H9 (cell line): ENCODE measurements around the gene COL4A1. TPM values are rescaled to one million over a fixed set of nuclear protein-coding genes. Genes with fewer than 3 reads are reported as not detected.

Experiments
- DNase-seq: peaks from one replicate; pipeline ENCODE4 v3.0.0-alpha.2; 2017
- H2AFZ ChIP-seq: one replicate; pipeline ENCODE4 v1.6.1; 2013; ENCODE audit warnings: mild to moderate bottlenecking, low read length, control low read depth, moderate library complexity
- H2AK5ac ChIP-seq: 2 replicates; pipeline ENCODE4 v1.6.1; 2013; ENCODE audit warnings: low read length, control low read depth, mixed read lengths; ENCODE audit not compliant: insufficient read length
- H2BK120ac ChIP-seq: one replicate; pipeline ENCODE4 v1.6.1; 2013; ENCODE audit warnings: low read depth, mild to moderate bottlenecking, low read length, control low read depth, inconsistent platforms; ENCODE audit not compliant: poor library complexity, severe bottlenecking
- H2BK12ac ChIP-seq: 2 replicates; pipeline ENCODE4 v1.6.1; 2013; ENCODE audit warnings: low read length, control low read depth, mixed read lengths, low read depth; ENCODE audit not compliant: insufficient read length
- H2BK15ac ChIP-seq: 2 replicates; pipeline ENCODE4 v1.6.1; 2013; ENCODE audit warnings: low read depth, low read length, control low read depth
- H2BK20ac ChIP-seq: one replicate; pipeline ENCODE4 v1.6.1; 2013; ENCODE audit warnings: low read depth, mild to moderate bottlenecking, low read length, control low read depth, inconsistent platforms; ENCODE audit not compliant: poor library complexity, severe bottlenecking
- H2BK5ac ChIP-seq: 2 replicates; pipeline ENCODE4 v1.6.1; 2013; ENCODE audit warnings: low read length, control low read depth, mixed read lengths; ENCODE audit not compliant: insufficient read length
- H3K14ac ChIP-seq: 2 replicates; pipeline ENCODE4 v1.6.1; 2013; ENCODE audit warnings: low read length, control low read depth; ENCODE audit not compliant: insufficient read depth
- H3K18ac ChIP-seq: 2 replicates; pipeline ENCODE4 v1.6.1; 2013; ENCODE audit warnings: low read depth, mild to moderate bottlenecking, mixed read lengths, low read length, control low read depth; ENCODE audit not compliant: insufficient read length
- H3K23ac ChIP-seq: 2 replicates; pipeline ENCODE4 v1.6.1; 2013; ENCODE audit warnings: low read length, control low read depth, mixed read lengths, low read depth; ENCODE audit not compliant: insufficient read length
- H3K23me2 ChIP-seq: 2 replicates; pipeline ENCODE4 v1.6.1; 2013; ENCODE audit warnings: low read depth, mild to moderate bottlenecking, mixed read lengths, low read length, control low read depth; ENCODE audit not compliant: insufficient read length, poor library complexity, severe bottlenecking
- H3K27ac ChIP-seq: 2 replicates; pipeline ENCODE4 v1.5.1; 2013; ENCODE audit warnings: low read length, control low read depth, mixed read lengths, low read depth; ENCODE audit not compliant: insufficient read length
- H3K27me3 ChIP-seq: 2 replicates; pipeline ENCODE4 v1.6.1; 2013; ENCODE audit warnings: low read length, control low read depth, inconsistent platforms; ENCODE audit not compliant: insufficient read depth
- H3K4ac ChIP-seq: 2 replicates; pipeline ENCODE4 v1.6.1; 2013; ENCODE audit warnings: low read depth, mild to moderate bottlenecking, control low read depth, inconsistent platforms, low read length, moderate library complexity
- H3K4me1 ChIP-seq: 2 replicates; pipeline ENCODE4 v1.6.1; 2013; ENCODE audit warnings: low read length, control low read depth, inconsistent platforms; ENCODE audit not compliant: insufficient read depth
- H3K4me2 ChIP-seq: 2 replicates; pipeline ENCODE4 v1.6.1; 2013; ENCODE audit warnings: low read length, control low read depth, mixed read lengths; ENCODE audit not compliant: insufficient read length, insufficient read depth
- H3K56ac ChIP-seq: 2 replicates; pipeline ENCODE4 v1.6.1; 2013; ENCODE audit warnings: low read depth, mild to moderate bottlenecking, mixed read lengths, low read length, control low read depth; ENCODE audit not compliant: insufficient read length
- H3K79me1 ChIP-seq: 2 replicates; pipeline ENCODE4 v1.6.1; 2013; ENCODE audit warnings: low read depth, mild to moderate bottlenecking, moderate library complexity, low read length, control low read depth, inconsistent platforms; ENCODE audit not compliant: insufficient read depth, poor library complexity, severe bottlenecking
- H3K79me2 ChIP-seq: 2 replicates; pipeline ENCODE4 v1.6.1; 2013; ENCODE audit warnings: low read length, control low read depth, inconsistent platforms; ENCODE audit not compliant: insufficient read depth
- H3K9ac ChIP-seq: 2 replicates; pipeline ENCODE4 v1.6.1; 2013; ENCODE audit warnings: low read length, control low read depth, mixed read lengths; ENCODE audit not compliant: insufficient read length; ENCODE audit errors: extremely low read depth
- H3K9me3 ChIP-seq: one replicate; pipeline ENCODE4 v1.6.1; 2013; ENCODE audit warnings: low read depth, low read length, inconsistent platforms; ENCODE audit not compliant: control insufficient read depth
- H3T11ph ChIP-seq: one replicate; pipeline ENCODE4 v1.6.1; 2013; ENCODE audit warnings: mild to moderate bottlenecking, low read length, control low read depth, inconsistent platforms
- H4K20me1 ChIP-seq: one replicate; pipeline ENCODE4 v1.6.1; 2013; ENCODE audit not compliant: control insufficient read depth, insufficient read length, insufficient read depth
- H4K5ac ChIP-seq: 2 replicates; pipeline ENCODE4 v1.6.1; 2013; ENCODE audit warnings: low read depth, mild to moderate bottlenecking, mixed read lengths, low read length, control low read depth; ENCODE audit not compliant: insufficient read length
- H4K8ac ChIP-seq: replicated peaks from 2 replicates; pipeline ENCODE4 v1.6.1; 2013; ENCODE audit warnings: low read length, control low read depth, mixed read lengths, low read depth; ENCODE audit not compliant: insufficient read length
- H4K91ac ChIP-seq: 2 replicates; pipeline ENCODE4 v1.6.1; 2013; ENCODE audit warnings: low read depth, mild to moderate bottlenecking, moderate library complexity, mixed read lengths, low read length, control low read depth; ENCODE audit not compliant: insufficient read length
- H3K27ac Mint-ChIP-seq, 3 experiments: 2 replicates in 2 of 3; 3 replicates in 1 of 3; pipeline ENCODE4 v1.8.0; 2020 to 2021; ENCODE audit warnings: mixed read lengths in 3 of 3, mild to moderate bottlenecking in 1 of 3, moderate library complexity in 1 of 3
- H3K27me3 Mint-ChIP-seq: 2 replicates; pipeline ENCODE4 v1.8.0; 2021; ENCODE audit warnings: low read depth, mild to moderate bottlenecking, moderate library complexity, mixed read lengths
- H3K36me3 Mint-ChIP-seq, 3 experiments: 2 replicates in 2 of 3; 3 replicates in 1 of 3; pipeline ENCODE4 v1.8.0; 2020 to 2021; ENCODE audit warnings: low read depth in 3 of 3, mixed read lengths in 3 of 3; ENCODE audit not compliant: insufficient read depth in 1 of 3
- H3K4me1 Mint-ChIP-seq, 2 experiments: 2 replicates each; pipeline ENCODE4 v1.8.0; 2020; ENCODE audit warnings: mixed read lengths in 2 of 2
- H3K4me3 Mint-ChIP-seq, 2 experiments: 2 replicates in 1 of 2; 3 replicates in 1 of 2; pipeline ENCODE4 v1.8.0; 2020 to 2021; ENCODE audit warnings: mild to moderate bottlenecking in 2 of 2, mixed read lengths in 2 of 2, moderate library complexity in 1 of 2
- H3K9me3 Mint-ChIP-seq, 2 experiments: 2 replicates in 1 of 2; 3 replicates in 1 of 2; pipeline ENCODE4 v1.8.0; 2020; ENCODE audit warnings: mild to moderate bottlenecking in 2 of 2, mixed read lengths in 2 of 2, moderate library complexity in 1 of 2
- WGBS: extraction: QIAGEN DNeasy Blood & Tissue Kit; methylation state at CpG from one replicate; pipeline ENCODE4 v1.1.7; 2013; ENCODE audit warnings: missing lambda C conversion rate, low lambda C conversion rate, mixed read lengths; ENCODE audit not compliant: insufficient read length; ENCODE audit errors: extremely low coverage; 5-methylcytosine and 5-hydroxymethylcytosine counted together
- total RNA-seq: library from RNA; stranded (reverse); gene quantifications from 2 replicates; pipeline ENCODE4 v1.2.1, GENCODE V29; 2021
- TF ChIP-seq, protein P1 (sequence below): fragments of 200-600 bp; sonication (generic); conservative IDR thresholded peaks from 3 replicates; pipeline ENCODE4 v1.8.0; 2021; ENCODE audit warnings: antibody characterized with exemption, mild to moderate bottlenecking

The COL4A1 gene
- total RNA-seq, 1 experiment from 2014 or later: 73.1 TPM

DNA sequence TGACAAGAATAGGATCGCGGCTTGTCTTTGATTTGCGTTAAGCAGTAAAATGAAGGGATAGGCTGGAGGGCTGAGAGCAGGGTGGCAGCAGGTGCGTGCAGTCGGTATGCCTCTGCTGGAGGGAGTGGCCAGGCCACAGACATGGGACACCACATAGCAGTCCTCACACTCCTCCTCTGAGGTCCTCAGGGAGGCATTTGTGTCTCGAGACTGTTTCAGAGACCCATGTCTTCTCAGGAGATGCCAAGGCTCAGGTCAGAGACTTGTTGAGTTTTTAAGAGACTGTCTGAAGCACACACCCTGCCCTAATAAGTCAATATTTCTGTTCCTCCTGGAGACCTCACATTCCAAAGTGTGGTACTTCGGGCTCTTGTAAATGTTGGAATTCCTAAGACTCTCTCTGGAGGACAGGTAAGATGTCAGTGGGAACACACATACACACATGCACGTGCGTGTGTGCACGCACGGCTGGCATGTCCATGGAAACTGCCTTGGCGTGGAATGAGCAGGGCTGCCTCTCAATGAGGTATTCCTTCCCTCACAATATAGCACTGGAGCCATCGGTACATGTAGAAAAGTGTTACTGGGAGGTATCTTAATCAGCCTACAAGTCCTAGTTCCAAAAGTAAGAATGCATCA, 46.5 kb upstream of the COL4A1 start:
- no peak overlapping the region for H3T11ph ChIP-seq
- no peaks in the 10 kb centered on the region for H3K9me3 Mint-ChIP-seq
- no peak overlapping the region for H3K18ac ChIP-seq
- no peaks in the 10 kb centered on the region for H3K79me1 ChIP-seq
- H3K27ac Mint-ChIP-seq: peak overlapping the region in 1 of 3 experiments; percentile 55; a peak in 1 of 7 replicates
- H2BK120ac ChIP-seq: no peak overlapping the region
- H3K4me2 ChIP-seq: no peak overlapping the region
- no peak overlapping the region for H2AK5ac ChIP-seq
- no peaks in the 10 kb centered on the region for H3K9me3 ChIP-seq
- peaks cover 2 to 9% (median 8%) of the 10 kb centered on the region in 3 experiments; a peak in 4 of 7 replicates for H3K36me3 Mint-ChIP-seq
- no peak overlapping the region for H2AFZ ChIP-seq
- TF ChIP-seq, protein P1, sequence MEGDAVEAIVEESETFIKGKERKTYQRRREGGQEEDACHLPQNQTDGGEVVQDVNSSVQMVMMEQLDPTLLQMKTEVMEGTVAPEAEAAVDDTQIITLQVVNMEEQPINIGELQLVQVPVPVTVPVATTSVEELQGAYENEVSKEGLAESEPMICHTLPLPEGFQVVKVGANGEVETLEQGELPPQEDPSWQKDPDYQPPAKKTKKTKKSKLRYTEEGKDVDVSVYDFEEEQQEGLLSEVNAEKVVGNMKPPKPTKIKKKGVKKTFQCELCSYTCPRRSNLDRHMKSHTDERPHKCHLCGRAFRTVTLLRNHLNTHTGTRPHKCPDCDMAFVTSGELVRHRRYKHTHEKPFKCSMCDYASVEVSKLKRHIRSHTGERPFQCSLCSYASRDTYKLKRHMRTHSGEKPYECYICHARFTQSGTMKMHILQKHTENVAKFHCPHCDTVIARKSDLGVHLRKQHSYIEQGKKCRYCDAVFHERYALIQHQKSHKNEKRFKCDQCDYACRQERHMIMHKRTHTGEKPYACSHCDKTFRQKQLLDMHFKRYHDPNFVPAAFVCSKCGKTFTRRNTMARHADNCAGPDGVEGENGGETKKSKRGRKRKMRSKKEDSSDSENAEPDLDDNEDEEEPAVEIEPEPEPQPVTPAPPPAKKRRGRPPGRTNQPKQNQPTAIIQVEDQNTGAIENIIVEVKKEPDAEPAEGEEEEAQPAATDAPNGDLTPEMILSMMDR: no peak
- no peak overlapping the region for H3K56ac ChIP-seq
- peaks cover 4% of the 10 kb centered on the region for H3K4me1 ChIP-seq
- H2BK5ac ChIP-seq: no peak overlapping the region
- H4K20me1 ChIP-seq: no peaks in the 10 kb centered on the region
- no peak overlapping the region for H3K14ac ChIP-seq
- DNase-seq: no peak
- no peaks in the 10 kb centered on the region for H3K27me3 Mint-ChIP-seq
- WGBS: no CpG with 5 or more reads among the region's 13 CpGs
- H3K9ac ChIP-seq: no peak overlapping the region
- H3K27me3 ChIP-seq: no peaks in the 10 kb centered on the region
- H4K91ac ChIP-seq: no peak overlapping the region
- H3K23ac ChIP-seq: no peak overlapping the region
- H3K79me2 ChIP-seq: no peaks in the 10 kb centered on the region
- no peak overlapping the region for H2BK15ac ChIP-seq
- no peak overlapping the region for H3K4ac ChIP-seq
- no peaks in the 10 kb centered on the region for H3K23me2 ChIP-seq
- H3K4me1 Mint-ChIP-seq: peaks cover 21 to 33% of the 10 kb centered on the region in 2 experiments
- H3K27ac ChIP-seq: no peak overlapping the region
- no peak overlapping the region for H3K4me3 Mint-ChIP-seq
- no peak overlapping the region for H4K8ac ChIP-seq
- H2BK12ac ChIP-seq: no peak overlapping the region
- H4K5ac ChIP-seq: no peak overlapping the region
- H2BK20ac ChIP-seq: no peak overlapping the region
